GM19468 (cell line): Measurements from ENCODE around the gene HPGDS.
"Not testable (repeated sequence)": the region's sequence is repeated elsewhere in the genome, so short reads cannot be mapped to it uniquely, and the experiment has no call there.

Experiments
- ATAC-seq: cut with Tn5 transposase; IDR thresholded peaks from one replicate; pipeline ENCODE4 v1.9.1; 2021; ENCODE audit warnings: mild to moderate bottlenecking, moderate library complexity, moderate number of reproducible peaks; ENCODE audit not compliant: unreplicated experiment; ENCODE audit errors: extremely low read depth

Gene HPGDS

DNA sequence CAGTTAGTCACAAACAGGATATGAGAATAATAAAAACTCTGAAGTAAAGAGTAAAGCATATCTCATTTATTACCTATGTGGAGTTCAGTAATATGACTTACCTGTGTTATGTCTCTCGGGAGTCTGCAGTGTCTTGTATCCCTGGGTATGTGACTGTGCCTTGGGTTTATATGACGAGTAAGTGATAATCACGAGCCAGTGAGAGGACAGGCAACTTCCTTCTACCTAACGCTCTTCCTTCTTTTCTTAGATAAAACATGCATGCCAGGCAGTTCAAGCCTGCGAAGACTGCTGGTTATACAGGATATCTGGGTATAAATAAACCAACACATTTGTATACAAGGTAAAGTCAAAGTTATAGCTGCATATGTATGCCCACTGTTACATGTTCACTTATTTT, at the start of gene HPGDS:
Gene HPGDS (minus strand): TSS at position 143 of the 400 bp plus-strand sequence. CDS start 8,207 bp downstream, outside the sequence.
- ATAC-seq, result no peak

DNA sequence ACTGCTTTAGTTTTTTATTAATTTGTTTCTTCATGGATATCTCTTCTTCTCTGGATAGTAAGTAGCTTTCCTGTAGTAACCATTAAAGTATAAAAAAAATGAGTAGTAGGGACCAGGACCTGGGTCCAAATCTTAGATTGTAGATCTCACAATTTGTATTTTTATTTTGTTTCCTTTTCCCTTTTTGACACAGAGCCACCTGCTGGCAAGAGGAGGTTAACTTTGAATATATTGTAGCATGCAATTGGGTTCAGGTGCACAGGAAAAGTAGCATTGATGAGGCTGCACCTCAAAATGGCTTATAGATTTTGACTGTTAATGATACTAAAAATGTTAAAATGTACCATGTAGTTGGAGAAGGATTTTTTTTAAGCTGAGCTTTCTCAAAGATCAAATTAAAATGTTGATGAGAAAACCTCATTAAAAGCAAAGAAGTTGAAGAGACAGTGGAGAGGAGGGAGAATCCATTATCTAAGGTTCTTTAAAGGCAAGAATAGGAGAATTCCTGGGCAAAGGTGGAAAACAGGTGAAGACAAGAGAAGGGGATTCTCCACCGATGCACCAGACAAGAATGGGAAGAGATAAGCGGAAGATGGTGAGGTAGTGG, 48.3 kb upstream of the HPGDS start:
- ATAC-seq, result no peak

DNA sequence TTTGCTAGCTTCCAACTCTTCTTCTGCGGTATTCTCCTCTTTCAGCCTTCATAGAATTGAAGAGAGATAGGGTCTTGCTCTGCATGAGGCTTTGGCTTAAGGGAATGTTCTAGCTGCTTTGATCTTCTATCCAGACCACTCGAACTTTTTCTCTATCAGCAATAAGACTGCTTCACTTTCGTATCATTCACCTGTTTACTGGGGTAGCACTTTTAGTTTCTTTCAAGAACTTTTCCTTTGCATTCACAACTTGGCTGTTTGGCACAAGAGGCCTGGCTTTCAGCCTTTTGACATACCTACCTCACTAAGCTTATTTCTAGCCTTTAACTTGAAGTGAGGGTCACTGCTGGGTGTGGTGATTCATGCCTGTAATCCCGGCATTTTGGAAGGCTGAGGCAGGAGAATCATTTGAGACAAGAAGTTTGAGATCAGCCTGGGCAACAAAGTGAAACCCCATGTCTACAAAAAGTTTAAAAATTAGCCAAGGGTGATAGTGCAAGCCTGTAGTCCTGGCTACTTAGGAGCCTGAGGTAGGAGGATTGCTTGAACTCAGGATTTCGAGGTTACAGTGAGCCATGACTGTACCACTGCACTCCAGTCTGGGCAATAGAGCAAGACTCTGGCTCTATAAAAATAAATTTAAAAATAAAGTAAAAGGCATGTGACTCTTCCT, 47.1 kb upstream of the HPGDS start:
- ATAC-seq, result no peak

DNA sequence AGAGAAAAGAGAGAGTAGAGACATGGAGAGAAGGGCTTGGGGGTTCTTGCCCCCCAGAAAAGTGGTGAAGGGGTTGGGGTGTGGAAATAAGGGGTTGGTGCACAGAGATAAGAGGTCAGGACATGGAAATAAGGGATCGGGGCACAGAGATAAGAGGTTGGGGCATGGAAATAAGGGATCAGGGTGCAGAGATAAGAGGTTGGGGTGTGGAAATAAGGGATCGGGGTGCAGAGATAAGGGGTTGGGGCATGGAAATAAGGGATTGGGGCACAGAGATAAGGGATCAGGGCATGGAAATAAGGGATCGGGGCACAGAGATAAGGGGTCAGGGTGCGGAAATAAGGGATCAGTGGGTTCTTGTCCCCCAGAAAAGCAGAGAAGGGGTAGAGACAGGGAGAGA, 45.3 kb upstream of the HPGDS start:
- not testable (repeated sequence) for ATAC-seq

DNA sequence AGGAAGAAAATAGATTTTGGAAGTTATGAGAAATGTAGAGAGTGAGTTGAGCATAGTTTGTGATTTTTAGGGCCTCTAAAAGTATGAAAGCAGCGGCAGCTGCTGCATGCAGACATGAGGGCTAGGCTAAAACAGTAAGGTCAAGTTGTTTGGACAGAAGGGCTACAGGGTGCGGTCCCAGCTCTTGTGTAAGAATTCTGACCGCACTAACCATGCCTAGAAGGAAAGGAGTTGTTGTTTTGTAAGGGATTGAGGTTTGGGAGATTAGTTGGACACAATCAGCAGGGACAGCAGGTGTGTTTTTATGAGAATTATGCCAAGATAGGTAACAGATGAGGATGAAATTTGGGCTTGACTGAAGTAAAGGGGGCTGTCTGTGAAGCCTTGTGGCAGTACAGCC, 42.8 kb upstream of the HPGDS start:
- ATAC-seq, result not testable (repeated sequence)

DNA sequence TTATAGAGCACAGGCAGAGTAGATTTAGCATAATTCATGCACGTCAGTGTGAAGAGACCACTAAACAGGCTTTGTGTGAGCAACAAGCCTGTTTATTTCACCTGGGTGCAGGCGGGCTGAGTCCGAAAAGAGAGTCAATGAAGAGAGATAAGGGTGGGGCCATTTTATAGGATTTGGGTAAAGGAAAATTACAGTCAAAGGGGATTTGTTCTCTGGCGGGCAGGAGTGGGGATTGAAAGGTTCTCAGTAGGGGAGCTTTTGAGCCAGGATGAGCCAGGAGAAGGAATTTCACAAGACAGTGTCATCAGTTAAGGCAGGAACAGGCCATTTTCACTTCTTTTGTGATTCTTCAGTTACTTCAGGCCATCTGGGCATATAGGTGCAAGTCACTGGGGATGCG, 40.3 kb upstream of the HPGDS start:
- ATAC-seq, result not testable (repeated sequence)

DNA sequence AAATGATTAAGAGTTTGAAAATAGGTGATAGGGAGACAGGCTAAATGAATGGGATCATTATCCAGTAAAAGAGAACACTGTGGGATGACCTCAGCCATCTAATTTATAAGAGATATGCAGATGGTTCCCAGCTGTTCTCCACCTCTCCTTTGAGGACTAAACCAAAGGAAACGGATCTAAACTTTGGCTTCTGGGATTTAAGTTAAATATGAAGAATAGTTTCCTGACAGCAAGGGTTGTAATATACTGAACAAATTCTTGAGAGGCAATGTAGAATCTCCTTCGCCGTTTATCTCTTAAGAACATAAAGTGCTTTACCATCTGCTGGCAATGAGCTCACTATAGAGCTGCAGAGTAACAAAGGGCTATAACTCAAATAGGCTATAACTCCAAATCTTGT, 35.4 kb upstream of the HPGDS start:
- ATAC-seq, result no peak

DNA sequence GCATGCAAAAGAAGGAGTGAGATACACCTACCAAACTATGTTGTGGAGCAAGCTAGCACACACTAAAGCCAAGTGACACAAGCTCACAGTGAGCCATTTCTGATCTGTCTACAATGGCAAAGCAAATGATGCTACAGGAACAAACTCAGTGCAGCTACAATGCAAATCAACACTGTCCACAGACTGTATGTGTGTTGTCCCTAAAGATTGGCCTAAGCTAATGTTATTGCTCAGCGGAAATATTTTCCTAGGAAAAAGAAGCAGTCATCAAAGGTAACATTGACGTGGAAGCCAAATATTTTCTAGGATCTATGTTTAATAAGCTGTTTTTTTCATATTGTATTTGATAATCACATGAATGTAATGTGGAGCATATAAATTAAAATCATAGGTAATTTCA, 34.7 kb upstream of the HPGDS start:
- ATAC-seq, result no peak

DNA sequence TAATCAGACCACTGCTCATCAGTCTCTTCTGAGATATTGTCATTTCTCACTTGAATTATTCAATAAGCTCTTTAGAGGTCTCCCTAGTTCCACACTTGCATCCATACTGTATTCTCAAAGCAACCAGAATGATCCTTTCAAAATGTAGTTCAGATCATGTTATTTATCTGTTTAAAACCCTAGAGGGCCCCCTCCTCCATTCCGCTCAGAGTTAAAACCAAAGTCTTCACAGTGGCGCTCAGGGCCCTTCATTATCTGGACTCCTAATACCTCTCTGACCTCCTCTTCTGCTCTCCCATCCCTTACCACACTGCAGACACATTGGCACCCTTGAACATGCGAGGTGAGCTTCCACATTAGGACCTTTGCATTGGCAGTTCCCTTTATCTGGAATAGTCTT, 32.7 kb upstream of the HPGDS start:
- ATAC-seq, result no peak

GRCh38 chr4:94373752-94374151, 31.1 kb upstream of the HPGDS start:
- no peak for ATAC-seq

DNA sequence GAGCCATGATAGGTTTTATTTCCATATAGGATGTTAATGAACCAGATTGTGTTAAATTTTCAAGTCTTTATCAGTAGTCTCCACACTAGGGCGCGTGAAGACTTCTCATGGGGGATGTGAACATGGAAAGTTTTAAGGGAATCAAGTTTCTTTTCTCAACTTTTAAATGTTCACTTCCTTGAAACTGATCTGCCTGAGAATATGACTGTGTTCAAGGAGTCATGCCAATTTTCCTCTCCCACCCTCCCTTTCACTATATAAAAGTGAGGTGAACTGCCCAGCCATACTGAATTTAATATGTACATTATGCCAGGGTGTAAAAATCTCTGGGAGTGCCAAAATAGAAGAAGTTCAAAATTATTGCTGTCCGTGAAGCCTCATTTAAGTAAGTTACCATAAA, 30.4 kb upstream of the HPGDS start:
- ATAC-seq, result no peak

- ATAC-seq, result no peak
Observed at GRCh38 chr4:94372228-94372978, 29.8 kb upstream of the HPGDS start.

GRCh38 chr4:94371290-94371689, 28.7 kb upstream of the HPGDS start:
- no peak for ATAC-seq

DNA sequence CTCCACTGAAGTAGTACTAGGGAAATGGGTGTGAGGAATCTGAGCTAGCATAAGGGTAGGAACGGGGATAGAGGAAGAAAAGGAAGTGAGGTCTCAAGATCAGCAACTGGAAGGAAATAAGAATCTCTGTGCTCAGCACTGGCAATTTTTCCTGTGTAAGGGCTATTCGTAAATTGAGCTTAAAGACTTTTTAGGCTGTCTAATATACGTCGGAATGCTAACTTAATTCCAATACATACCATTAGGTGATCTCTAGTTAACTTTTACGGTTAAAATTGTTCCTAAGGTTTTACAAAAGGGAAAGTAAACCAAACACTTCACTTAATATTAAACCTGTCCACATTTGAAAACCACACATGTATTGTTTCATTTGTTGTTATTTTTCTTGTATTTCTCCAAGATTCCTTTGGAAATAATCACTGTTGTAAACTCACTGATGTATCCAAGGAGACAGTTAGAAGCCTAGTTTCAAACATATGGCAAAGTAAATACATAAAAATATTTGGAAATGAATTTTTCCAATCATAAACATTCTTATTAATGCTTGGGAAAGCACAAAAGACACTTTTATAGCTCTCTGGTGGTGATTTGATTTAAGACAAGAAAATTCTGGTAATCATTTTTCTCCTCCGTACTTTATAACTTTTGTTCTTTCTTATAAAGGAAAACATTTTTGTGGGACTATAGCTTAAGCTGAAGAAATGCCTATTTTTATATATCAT, 28.1 kb upstream of the HPGDS start:
- no peak for ATAC-seq

DNA sequence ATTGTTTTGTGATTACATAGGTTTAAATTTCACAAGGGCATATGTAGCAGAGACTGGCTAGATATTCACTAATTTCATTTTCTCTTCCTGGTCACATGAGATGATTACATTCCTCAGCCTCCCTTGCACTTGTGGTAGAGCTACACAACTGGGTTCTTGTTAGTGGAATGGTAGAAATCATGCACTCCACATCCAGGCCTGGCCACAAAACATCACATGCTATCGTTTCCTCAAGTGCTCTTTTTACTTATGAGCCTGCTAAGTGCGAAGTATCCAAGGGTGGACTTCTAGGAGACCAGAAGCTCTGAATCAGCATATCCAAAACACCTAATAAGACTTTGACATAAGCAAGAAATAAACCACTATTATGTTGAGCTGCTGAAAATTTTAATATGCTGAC, 26.4 kb upstream of the HPGDS start:
- no peak for ATAC-seq

DNA sequence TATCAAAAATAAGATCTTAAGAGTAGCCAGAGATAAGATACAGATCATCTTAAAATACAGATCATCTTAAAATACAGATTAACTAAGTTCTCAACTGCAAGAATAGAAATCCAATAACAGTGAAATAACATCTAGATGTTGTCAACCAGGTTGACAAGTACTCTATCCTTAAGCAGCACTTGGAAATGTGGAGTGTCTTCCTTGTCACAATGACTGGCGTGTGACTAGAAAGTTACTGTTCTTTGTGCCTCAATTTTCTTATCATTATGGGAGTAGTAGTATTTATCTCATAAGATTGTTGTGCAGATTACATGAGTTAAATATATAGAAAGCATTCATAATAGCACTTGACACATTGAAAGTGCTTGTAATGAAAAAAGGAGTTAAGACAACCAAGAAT, 25.8 kb upstream of the HPGDS start:
- ATAC-seq, result no peak

- ATAC-seq, result no peak
Observed at GRCh38 chr4:94365304-94365703, 22.7 kb upstream of the HPGDS start.

- no peak for ATAC-seq
Observed at GRCh38 chr4:94364527-94364926, 21.9 kb upstream of the HPGDS start.

GRCh38 chr4:94363136-94363655, 20.6 kb upstream of the HPGDS start:
- no peak for ATAC-seq

DNA sequence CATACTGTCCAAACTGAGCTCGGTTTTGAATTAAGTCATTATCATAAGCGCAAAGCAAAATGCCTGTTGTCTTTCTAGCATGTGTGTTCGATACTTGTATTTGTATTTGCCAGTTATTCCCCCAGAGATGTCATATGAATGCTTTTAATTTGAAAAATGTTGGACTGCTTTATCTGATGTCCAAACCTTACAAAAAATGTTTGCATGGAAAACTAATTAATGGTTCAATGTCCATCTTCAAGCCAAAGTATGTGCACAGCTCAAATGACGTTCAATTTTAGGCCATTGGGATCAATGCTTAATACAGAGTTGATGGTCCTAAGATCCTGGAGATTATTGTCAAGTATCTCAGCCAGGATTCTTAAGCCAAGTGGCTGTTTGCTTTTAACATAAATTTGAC, 17.2 kb upstream of the HPGDS start:
- ATAC-seq, result no peak

DNA sequence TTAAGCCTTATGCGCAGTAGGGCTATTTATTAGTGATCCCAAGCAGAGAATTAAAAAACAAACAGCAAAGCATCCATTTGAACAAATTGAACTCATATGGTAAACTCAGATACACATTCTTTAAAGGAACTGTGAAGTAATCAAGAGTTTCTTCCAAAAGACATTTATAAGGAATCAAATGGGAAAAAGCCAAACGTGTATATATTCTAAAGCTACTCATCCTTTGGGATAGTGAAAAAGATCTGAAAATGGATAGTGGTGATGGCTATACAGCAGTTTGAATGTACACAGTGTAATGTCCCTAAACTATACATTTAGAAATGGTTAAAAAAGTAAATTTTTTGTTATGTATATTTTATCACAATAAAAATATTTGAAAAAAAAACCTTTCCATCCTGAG, 16.6 kb upstream of the HPGDS start:
- no peak for ATAC-seq
